Ectodermal cell (in vitro differentiated cells): Measurements from ENCODE around the gene EFEMP2.
A peak's percentile ranks its signal among the peaks of the same experiment; 100 is the strongest.

ENCODE experiments used
- H3K27ac ChIP-seq: 2 replicates; pipeline ENCODE4 v1.7.0; 2013; ENCODE audit warnings: mild to moderate bottlenecking, low read depth, low read length; ENCODE audit not compliant: insufficient read depth, poor library complexity, severe bottlenecking
- H3K27me3 ChIP-seq: 2 replicates; pipeline ENCODE4 v1.7.0; 2013; ENCODE audit warnings: mild to moderate bottlenecking, low read length; ENCODE audit not compliant: insufficient read depth, control insufficient read depth, poor library complexity, severe bottlenecking
- H3K36me3 ChIP-seq: one replicate; pipeline ENCODE4 v1.7.0; 2013; ENCODE audit warnings: low read length; ENCODE audit not compliant: control insufficient read depth, insufficient read depth
- H3K4me1 ChIP-seq: one replicate; pipeline ENCODE4 v1.7.0; 2013; ENCODE audit warnings: low read length; ENCODE audit not compliant: control insufficient read depth, insufficient read depth
- H3K4me3 ChIP-seq: 2 replicates; pipeline ENCODE4 v1.7.0; 2013; ENCODE audit warnings: low read depth, low read length, control low read depth; ENCODE audit not compliant: insufficient read depth
- H3K9me3 ChIP-seq: 2 replicates; pipeline ENCODE4 v1.7.0; 2013; ENCODE audit warnings: mild to moderate bottlenecking, low read length, moderate library complexity; ENCODE audit not compliant: control insufficient read depth
- WGBS, 2 experiments: methylation state at CpG; one replicate each; pipeline ENCODE4 v1.1.7; 2013; ENCODE audit warnings: missing lambda C conversion rate in 2 of 2; 5-methylcytosine and 5-hydroxymethylcytosine counted together

Gene EFEMP2

DNA sequence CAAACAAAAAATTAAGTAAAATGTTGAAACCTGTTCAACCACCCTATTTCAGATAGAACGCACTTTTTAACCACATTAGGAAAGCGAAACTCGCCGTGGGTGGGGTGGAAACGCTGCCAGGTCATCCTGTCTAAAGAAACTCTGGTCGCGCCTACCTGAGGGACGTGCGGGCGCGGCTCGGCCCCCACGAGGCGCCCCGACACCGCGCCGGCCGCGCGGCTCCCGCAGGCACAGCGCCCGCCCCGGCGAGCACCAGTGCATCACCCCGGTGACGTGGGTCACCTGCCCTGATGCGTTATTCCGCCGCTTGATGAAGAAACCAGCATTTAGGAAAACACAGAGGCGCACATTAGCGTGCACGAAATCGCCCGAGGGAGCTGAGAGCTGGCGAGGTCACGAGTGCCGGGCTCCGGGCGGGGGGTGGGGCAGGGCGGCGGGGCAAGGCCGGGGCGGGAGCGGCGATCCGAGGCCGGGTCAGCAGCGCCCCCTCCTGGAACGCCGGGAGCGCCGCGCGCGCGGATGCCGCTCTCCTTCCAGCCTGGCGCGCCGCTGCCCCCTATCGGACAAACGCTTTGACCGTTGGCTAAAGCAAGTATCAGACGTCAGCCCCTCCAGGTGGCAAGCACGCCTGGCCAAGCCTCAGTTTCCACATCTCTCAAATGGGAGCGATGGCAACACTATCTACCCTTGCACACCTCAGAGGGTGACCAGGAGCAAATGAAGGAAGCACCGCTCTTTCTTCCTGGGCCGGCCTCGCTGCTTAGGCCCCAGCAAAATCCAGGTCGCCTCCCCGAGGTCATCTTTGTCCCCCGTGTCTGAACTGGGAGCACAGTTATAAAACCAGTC, 54.5 kb downstream of the EFEMP2 start:
- H3K36me3 ChIP-seq: no peaks in the 10 kb centered on the region
- H3K4me1 ChIP-seq: no peaks in the 10 kb centered on the region
- H3K27ac ChIP-seq: no peak overlapping the region
- peaks cover 14% of the 10 kb centered on the region for H3K27me3 ChIP-seq
- peak overlapping the region; percentile 55 for H3K4me3 ChIP-seq
- H3K9me3 ChIP-seq: no peaks in the 10 kb centered on the region
- 9 to 10% methylated on average over 74 of the region's 74 CpGs for WGBS, 2 experiments

DNA sequence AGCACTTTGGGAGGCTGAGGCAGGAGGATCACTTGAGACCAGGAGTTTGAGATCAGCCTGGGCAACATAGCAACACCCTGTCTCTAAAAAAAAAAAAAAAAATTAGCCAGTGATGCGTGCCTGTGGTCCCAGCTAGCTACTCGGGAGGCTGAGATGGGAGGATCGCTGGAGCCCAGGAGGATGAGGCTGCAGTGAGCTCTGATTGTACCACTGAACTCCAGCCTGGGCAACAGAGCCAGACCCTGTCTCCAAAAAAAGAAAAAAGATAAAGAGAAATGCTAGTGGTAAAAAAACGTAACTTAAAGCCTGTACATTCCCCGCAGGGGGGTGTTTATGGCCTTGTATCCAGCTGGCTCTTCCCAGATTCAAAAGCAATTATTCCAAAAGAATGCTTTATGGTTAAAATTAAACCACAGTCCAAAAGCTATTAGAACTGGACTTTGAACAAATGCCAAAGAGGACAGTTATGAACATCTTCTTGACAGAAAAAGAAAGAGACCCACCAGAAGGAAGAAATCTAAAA, 55.2 kb downstream of the EFEMP2 start:
- WGBS, 2 experiments: 79 to 80% methylated on average over 5 of the region's 5 CpGs

DNA sequence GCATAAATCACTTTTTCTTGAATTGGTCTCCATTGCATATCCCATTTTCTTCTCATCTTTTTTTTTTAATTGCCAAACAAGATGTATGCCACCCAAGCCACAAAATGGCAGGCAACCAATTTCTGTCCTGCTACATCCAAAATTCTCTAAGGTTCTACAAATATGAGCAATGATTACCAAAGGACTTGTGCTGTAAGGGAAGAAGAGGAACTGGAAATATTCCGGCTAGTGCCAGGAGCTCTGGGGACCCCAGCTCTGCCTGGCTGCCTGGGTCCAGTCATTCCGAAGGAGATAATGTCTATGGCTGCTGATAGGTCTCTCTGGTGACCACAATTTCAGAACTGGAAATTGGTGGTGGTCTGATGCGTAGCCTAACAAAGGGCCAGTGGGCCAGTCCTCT, 55.9 kb downstream of the EFEMP2 start:
- Histone ChIP-seq H3K4me3 (no peak overlapping the region), H3K27ac (no peak overlapping the region), H3K27me3 (peaks cover 14% of the 10 kb centered on the region), H3K36me3 (no peaks in the 10 kb centered on the region), H3K4me1 (no peaks in the 10 kb centered on the region), H3K9me3 (no peaks in the 10 kb centered on the region)
- 95 to 96% methylated on average over 3 of the region's 3 CpGs for WGBS, 2 experiments

More for the DNA sequence above, 55.2 kb downstream of the EFEMP2 start:
- Histone ChIP-seq H3K9me3 (no peaks in the 10 kb centered on the region), H3K4me3 (peak overlapping the region; percentile 55), H3K36me3 (no peaks in the 10 kb centered on the region), H3K4me1 (no peaks in the 10 kb centered on the region), H3K27me3 (peaks cover 14% of the 10 kb centered on the region), H3K27ac (no peak overlapping the region)
